Medulla oblongata (tissue), 1 donor: Measurements from ENCODE around the gene ZNF763.
"Not testable (repeated sequence)": the region's sequence is repeated elsewhere in the genome, so short reads cannot be mapped to it uniquely, and the experiment has no call there.

ENCODE experiments used
- DNase-seq: peaks from one replicate; pipeline ENCODE4 v3.0.0-alpha.2; 2015; ENCODE audit errors: extremely low spot score

ZNF763 gene

DNA sequence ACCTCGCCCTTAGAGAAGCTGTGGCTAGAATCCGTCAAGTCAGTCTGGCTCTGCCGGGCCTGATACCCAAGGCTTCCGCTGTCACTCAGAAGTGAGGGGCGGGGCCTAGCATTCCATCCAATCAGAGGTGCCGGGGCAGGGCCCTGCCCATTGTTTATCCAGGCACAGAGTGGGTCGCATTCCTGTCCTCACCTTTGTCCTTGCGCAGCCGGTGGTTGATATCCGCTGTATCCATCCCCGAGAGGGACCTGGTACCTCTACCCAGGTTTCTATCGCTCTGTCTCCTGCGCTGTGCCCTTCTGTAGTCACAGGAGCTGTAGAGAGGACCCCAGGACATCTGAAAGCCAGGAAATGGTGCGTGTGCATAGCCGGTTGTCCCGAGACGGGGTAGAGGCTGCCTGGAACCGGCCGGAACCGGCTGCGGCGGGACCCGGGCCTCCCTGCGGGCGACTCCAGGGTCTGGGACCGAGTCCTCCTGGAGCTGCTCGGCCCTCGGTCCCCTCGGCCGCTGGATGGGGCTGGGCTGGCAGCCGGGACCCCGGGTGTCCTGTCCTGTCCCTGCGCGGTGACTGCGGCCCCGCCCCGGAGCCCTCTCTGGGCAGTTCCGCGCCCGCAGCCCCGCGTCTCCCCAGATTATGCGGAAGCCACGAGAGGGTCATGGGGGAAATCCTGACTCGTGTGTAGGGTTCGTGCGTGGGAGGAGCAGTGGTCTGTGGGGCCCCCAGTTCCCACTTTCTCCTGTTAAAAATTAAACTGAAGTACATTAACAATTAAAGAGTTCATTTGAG is at the start of gene ZNF763:
Gene ZNF763 (plus strand): TSS at position 183 of the 788 bp plus-strand sequence. CDS start 169 bp downstream, at position 352.
- DNase-seq = peak; percentile 98

DNA sequence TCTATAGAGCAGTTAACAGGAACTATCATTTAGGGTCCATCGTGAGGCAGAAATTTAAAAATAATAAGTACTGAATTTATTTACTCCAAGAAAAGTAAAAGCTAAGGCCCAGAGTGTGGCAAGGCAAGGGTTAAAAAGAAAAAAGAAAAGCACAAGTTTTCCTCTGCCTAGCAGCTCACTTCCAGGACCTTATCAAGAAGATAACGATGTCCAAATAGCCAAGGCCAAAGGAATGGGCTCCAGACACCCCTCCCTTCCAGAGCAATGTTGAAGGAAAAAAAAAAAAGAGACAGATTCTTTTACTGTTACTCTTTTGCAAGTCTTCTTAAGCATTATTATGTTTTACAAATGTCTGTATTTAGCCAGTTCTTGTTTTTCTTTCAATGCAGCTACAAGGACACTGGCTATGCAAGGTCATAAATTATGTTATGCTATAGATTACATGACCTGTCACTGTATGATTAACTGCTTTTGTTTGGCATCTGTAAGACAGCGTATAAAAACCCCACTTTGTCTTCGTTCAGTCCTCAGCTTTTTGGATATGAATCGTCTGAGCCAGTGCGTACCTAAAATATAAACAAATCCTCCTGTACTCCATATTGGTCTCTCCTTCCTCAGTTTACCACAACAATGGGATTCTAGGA is 42.9 kb upstream of the ZNF763 start:
- DNase-seq = no peak

DNA sequence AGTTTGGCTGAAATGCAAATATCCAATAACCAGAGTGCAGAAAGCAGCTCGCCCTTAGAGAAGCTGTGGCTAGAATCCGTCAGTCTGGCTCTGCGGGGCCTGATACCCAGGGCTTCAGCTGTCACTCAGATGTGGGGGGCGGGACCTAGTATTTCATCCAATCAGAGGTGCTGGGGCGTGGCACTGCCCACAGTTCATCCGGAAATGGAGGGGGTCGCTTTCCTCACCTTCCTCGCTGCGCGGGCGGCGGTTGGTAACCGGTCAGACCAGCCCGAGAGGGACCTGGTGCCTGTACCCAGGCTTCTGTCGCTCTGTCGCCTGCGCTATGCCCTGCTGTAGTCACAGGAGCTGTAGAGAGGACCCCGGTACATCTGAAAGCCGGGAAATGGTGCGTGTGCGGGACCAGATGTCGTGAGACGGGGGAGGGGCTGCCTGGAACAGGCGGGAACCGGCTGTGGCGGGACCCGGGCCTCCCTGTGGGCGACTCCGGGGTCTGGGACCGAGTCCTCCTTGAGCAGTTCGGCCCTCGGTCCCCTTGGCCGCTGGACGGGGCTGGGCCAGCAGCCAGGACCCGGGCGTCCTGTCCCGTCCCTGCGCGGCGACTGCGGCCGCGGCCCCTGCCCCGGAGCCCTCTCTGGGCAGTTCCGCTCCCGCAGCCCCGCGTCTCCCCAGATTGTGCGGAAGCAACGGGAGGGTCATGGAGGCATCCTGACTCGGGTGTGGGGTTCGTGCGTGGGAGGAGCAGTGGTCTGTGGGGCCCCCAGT is 39.8 kb upstream of the ZNF763 start, which contains the start of gene ZNF700:
Gene ZNF700 (plus strand): TSS at position 222 of the 765 bp plus-strand sequence. CDS start 104 bp downstream, at position 326.
- DNase-seq = peak; percentile 98

DNA sequence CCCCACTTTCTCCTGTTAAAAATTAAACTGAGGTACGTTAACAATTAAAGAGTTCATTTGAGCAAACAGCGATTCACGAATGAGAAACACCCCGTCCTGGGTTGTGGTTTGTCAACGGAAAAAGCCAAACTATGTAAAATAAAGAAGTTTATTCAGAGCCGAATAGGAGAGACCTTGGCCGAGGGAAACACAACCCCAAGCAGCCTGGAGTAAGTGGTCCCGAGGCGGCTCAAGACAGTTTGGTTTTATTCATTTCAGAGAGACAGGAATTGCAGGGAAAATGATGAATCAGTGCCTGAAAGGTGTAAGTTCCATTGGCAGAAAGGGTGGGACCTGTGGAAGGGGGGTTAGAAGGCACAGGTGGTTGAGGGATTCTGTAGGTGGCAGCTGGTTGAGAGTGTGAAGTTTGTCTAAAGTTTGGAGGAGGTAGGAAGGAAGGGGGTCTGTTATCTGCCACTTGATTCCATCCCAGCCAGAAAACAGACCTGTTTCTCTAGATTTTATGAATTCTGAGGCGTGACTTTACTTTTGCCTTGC is 39.1 kb upstream of the ZNF763 start:
- DNase-seq = not testable (repeated sequence)

DNA sequence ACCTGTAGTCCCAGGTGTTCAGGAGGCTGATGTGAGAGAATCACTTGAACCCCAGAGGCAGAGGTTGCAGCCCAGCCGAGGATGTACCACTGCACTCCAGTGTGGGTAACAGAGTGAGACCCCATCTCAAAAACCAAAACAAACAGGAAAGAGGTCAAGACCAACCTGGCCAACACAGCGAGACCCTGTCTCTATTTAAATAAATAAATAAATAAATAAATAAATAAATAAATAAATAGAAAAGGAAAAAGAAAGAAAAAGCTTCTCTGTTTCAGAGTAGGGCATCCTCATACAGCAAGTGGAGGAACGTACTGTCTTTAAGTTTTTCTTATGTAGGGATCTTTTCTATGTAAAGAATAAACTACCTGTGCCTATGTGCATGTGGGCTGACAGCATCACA is 37.6 kb upstream of the ZNF763 start:
- no peak for DNase-seq

DNA sequence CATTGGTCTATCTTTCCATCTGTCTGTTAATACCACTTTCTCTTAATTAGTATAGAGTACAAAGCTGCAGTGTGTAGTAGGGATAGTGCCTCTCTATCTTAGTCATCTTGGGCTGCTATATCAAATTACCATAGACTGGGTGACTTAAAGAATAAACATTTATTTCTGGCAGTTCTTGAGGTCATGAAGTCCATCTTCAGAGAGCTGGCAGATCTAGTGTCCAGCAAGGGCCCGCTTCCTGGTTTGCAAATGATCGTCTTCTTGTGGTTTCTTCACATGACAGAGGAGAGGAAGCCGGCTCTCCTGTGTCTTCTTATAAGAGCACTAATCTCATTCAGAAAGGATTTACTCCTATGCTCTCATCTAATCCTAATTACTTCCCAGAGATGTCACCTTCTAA is 33.8 kb upstream of the ZNF763 start:
- peak; percentile 57 for DNase-seq

DNA sequence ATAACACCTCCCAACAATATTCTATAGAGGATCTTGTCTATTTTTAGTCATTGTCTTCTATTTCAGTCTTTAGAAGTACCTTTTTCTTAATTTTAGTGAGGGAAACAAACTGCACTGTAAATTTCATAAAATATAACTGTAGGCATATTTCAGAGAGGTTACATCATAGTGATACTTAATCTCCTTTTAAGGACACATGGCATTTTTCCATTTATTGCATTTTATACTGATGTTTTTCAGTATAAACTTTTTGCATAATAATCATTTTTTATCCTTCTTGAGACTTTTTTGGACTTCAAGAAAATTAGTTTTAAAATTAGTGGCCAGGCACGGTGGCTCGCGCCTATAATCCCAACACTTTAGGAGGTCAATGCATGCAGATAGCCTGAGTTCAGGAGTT is 33.3 kb upstream of the ZNF763 start:
- DNase-seq = no peak

DNA sequence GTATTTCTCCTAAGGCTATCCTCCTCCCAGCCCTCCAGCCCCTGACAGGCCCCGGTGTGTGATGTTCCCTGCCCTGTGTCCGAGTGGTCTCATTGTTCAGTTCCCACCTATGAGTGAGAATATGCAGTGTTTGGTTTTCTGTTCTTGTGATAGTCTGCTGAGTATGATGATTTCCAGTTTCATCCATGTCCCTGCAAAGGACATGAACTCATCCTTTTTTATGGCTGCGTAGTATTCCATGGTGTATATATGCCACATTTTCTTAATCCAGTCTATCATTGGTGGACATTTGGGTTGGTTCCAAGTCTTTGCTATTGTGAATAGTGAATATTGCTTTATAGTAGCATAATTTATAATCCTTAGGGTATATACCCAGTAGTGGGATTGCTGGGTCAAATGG is 29.0 kb upstream of the ZNF763 start:
- DNase-seq = not testable (repeated sequence)

DNA sequence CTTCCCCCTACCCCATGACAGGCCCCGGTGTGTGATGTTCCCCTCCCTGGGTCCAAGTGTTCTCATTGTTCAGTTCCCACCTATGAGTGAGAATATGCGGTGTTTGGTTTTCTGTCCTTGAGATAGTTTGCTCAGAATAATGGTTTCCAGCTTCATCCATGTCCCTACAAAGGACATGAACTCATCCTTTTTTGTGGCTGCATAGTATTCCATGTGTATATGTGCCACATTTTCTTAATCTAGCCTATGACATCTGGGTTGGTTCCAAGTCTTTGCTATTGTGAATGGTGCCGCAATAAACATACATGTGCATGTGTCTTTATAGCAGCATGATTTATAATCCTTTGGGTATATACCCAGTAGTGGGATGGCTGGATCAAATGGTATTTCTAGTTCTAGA is 26.5 kb upstream of the ZNF763 start:
- DNase-seq = not testable (repeated sequence)

DNA sequence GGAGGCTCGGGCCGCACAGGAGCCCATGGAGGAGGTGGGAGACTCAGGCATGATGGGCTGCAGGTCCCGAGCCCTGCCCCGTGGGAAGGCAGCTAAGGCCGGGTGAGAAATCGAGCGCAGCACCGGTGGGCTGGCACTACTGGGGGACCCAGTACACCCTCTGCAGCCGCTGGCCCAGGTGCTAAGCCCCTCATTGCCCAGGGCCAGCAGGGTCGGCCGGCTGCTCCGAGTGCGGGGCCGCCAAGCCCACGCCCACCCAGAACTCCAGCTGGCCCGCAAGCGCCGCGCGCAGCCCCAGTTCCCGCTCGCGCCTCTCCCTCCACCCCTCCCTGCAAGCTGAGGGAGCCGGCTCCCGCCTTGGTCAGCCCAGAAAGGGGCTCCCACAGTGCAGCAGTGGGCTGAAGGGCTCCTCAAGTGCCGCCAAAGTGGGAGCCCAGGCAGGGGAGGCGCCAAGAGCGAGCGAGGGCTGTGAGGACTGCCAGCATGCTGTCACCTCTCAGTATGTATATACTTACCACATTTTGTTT is 23.4 kb upstream of the ZNF763 start:
- not testable (repeated sequence) for DNase-seq

DNA sequence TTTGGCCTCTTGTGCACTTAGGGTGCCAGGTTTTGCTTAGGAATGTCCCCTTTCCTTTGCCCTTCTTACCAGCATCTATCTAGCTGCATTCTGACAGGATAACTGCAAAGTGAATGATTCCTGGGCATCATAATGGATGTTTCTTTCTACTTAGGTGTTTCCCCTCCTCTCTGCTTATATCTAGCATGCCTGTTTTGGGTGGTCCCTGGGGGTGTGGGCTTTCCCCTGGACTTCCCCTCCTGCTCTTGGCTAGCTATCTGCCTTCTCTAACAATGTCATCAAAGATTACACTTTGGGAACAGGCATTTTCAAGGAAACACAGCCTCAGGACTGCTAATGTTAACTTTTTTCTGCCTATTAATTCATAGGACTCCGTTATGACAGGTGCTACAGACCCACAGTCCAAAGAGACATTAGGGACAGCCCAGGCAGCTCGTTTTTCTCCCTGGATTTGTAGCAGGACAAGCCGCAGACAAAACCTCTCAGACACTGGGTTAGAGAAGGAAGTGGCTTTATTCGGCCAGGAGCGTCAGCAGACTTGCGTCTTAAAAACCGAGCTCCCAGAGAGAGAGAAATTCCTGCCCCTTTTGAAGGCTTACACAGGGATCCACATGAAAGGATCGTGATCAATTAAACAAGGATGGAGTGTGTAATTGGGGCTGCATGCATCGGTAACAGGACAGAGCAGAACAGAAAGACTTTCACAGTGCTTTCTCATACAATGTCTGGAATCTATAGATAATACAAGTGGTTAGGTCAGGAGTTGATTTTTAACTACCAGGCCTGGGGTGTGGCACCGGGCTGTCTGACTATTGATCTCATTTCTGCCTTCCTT is 22.6 kb upstream of the ZNF763 start:
- DNase-seq = no peak

DNA sequence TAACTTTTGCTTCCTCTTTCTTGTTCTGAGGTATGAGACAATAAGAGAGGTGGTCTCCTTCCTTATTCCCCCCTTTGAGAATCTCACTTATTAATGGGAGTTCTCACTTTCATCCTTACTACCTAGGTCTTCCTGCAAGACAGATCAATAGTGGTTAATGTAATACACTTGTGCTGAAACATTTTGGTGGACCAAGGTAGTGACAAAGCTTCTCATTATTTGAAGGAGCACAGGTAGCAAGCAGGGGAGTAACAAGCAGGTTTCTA is 22.1 kb upstream of the ZNF763 start:
- no peak for DNase-seq

DNA sequence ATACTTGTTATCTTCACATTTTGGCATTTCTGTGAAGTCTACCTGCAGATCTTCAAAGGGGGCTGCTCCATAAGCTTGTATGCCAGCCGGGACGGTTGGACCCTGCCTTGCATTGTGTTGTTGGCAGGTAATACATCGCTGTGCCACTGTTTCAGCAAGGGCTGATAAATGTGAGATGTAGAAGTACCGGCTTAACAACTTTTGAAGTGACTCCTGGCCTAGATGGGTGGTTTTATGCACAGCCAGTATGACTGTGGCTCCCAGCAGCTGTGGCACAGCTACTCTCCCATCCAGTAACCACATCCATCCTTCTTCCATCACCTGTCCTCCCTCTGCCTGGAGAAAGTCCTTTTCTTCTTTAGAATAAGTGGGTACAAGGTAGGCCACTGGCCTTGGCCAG is 20.2 kb upstream of the ZNF763 start:
- no peak for DNase-seq

DNA sequence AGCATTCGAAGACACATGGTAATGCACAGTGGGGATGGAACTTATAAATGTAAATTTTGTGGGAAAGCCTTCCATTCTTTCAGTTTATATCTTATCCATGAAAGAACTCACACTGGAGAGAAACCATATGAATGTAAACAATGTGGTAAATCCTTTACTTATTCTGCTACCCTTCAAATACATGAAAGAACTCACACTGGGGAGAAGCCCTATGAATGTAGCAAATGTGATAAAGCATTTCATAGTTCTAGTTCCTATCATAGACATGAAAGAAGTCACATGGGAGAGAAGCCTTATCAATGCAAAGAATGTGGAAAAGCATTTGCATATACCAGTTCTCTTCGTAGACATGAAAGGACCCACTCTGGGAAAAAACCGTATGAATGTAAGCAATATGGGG is 16.2 kb upstream of the ZNF763 start:
- DNase-seq = no peak

DNA sequence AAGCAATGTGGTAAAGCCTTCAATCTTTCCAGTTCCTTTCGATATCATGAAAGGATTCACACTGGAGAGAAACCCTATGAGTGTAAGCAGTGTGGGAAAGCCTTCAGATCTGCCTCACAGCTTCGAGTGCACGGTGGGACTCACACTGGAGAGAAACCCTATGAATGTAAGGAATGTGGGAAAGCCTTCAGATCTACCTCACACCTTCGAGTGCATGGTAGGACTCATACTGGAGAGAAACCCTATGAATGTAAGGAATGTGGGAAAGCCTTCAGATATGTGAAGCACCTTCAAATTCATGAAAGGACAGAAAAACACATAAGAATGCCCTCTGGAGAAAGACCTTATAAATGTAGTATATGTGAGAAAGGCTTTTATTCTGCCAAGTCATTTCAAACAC is 15.6 kb upstream of the ZNF763 start:
- no peak for DNase-seq

DNA sequence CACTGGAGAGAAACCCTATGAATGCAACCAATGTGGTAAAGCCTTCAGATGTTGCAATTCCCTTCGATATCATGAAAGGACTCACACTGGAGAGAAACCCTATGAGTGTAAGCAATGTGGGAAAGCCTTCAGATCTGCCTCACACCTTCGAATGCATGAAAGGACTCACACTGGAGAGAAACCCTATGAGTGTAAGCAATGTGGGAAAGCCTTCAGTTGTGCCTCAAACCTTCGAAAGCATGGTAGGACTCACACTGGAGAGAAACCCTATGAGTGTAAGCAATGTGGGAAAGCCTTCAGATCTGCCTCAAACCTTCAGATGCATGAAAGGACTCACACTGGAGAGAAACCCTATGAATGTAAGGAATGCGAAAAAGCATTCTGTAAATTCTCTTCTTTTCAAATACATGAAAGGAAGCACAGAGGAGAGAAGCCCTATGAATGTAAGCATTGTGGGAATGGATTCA is 15.2 kb upstream of the ZNF763 start:
- DNase-seq = not testable (repeated sequence)

DNA sequence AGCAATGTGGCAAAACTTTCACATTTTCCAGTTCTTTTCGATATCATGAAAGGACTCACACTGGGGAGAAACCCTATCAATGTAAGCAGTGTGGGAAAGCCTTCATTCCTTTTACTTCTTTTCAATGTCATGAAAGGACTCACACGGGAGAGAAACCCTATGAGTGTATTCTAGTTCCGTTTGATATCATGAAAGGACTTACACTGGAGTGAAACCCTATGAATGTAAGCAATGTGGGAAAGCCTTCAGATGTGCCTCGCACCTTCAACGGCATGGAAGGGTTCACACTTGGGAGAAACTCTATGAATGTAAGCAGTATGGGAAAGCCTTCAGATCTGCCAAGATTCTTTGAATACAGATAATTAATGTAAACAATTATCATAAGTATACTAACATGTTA is 14.5 kb upstream of the ZNF763 start:
- no peak for DNase-seq

DNA sequence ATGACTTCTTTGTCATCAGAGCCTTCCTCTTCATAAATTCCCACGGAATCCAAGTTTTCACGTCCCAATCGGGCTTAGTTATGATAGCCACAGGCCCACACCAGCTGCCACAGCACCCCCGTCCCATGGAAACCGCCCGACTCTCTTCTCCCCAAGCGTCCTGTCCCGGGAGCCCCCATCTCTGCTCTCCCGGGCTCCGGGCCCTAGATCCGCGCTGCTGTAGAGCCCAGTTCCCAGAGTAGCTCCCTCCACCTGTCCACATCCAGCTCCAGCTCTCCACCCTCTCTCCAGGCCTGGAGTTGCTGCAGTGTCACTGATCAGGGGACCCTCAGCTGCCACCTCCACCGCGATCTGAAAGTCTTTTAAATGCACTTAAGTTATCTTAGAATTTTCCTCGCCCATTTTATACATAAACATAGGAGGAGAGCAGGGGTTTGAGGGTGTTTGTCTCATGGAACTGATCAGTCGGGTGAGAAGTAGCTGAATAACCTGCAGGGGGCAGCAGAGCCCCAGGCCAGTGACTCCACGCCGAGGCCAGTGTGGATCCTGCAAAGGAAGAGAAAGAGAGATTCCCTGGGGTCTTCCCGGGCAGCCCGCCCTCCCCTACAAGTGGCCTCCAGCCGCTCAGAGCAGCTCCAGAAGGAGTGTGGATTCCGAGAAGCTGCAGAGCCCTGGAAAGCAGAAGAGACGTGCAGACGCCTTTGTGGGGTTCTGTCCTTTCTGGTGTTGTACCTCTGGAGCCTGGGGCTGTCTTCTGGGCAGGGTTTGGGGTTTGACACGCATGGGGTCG is 1.1 kb upstream of the ZNF763 start:
- DNase-seq = peak; percentile 89

DNA sequence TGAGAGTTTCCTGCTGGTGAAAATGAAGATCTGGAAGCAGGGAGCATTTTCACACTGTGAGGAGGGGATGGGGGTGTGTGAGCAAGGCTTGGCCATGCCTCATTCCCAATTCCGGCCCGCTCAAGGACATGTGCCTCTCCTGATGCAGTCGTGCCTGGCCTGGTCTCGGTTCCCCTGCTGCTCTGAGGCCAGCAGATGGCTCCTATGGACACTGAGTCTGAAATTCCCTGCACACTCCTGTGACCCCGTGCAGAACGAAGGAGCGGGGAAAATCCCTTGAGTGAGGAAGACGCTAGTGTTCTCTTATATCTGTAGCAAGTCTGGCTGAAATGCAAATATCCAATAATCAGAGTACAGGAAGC is 363 bp upstream of the ZNF763 start:
- DNase-seq = no peak

DNA sequence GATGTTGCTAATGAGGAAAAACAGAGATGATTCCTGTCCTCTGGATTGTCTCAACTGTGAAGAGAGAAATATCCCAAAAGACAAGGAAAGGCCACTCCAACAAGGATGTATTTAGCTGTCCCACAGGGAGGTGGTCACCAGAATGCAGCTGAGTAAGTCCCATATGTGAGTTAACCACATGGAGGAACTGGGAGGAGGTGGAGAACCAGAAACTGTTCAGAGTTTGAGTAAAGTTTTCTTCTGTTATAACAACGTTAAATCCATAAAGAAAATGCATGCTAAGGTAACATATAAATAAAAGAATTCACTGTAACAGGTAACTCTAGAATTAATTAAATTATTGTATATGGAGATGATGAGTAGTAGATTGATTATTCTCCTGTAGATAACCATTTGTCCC is 5.3 kb downstream of the ZNF763 start:
- no peak for DNase-seq
